Ovary (tissue), 9 donors: ENCODE results near the gene SPINT2. TPM values are rescaled to one million over a fixed set of nuclear protein-coding genes. Genes with fewer than 3 reads are reported as not detected.

Experiments used
- DNase-seq, 5 donors: peaks; one replicate each; pipeline ENCODE4 v3.0.0-alpha.2; 2019 to 2020
- H3K27ac ChIP-seq, 2 donors: fragments of 200-600 bp; one replicate each; pipeline versions ENCODE4 v1.5.1 to v1.8.0; 2019 to 2022
- H3K27me3 ChIP-seq: fragments of 200-600 bp; one replicate; pipeline ENCODE4 v1.8.0; 2022
- H3K36me3 ChIP-seq: fragments of 200-600 bp; sonication (generic); one replicate; pipeline ENCODE4 v1.5.1; 2019
- H3K4me1 ChIP-seq: one replicate; pipeline ENCODE4 v1.8.1; 2013; ENCODE audit warnings: mild to moderate bottlenecking, moderate library complexity; ENCODE audit not compliant: insufficient read depth
- H3K4me3 ChIP-seq: fragments of 200-600 bp; sonication (generic); one replicate; pipeline ENCODE4 v1.5.1; 2017
- H3K9me3 ChIP-seq, 2 donors: fragments of 200-600 bp in 1 of 2; sonication (generic) in 1 of 2; one replicate each; pipeline versions ENCODE4 v1.5.1 to v1.8.1; 2013 to 2019; ENCODE audit warnings: mild to moderate bottlenecking in 1 of 2, moderate library complexity in 1 of 2
- CTCF ChIP-seq, 3 donors: fragments of 450-650 bp in 2 of 3; fragments of 200-600 bp in 1 of 3; IDR thresholded peaks; one replicate each; pipeline versions ENCODE4 v1.5.1 to v1.8.0; 2016 to 2022; ENCODE audit warnings: antibody characterized with exemption in 3 of 3, mild to moderate bottlenecking in 1 of 3
- EP300 ChIP-seq: sonication (generic); formaldehyde crosslinking; IDR thresholded peaks from one replicate; pipeline ENCODE4 v1.6.1; 2017; ENCODE audit warnings: antibody characterized with exemption
- POLR2A ChIP-seq: fragments of 450-650 bp; IDR thresholded peaks from one replicate; pipeline ENCODE4 v1.6.1; 2017; ENCODE audit warnings: antibody characterized with exemption, mild to moderate bottlenecking, moderate library complexity
- WGBS, 3 donors: extraction: QIAGEN DNeasy Blood & Tissue Kit in 1 of 3; methylation state at CpG; one replicate each; pipeline versions ENCODE4 v1.1.5 to v1.1.7; 2013 to 2017; 5-methylcytosine and 5-hydroxymethylcytosine counted together
- intact Hi-C, 4 donors: fragments of 100-400 bp; cut with DNase I; formaldehyde crosslinking; loops; one replicate each; pipeline versions ENCODE4 v1.11.0 to v1.15.1; 2022 to 2023
- polyA plus RNA-seq, 2 donors: library from polyadenylated mRNA; stranded (reverse); fragments of 200-250 nt in 1 of 2; fragments of 350-450 nt in 1 of 2; fragmentation: Illumina TruSeq in 1 of 2; extraction: RNeasy Lipid Tissue Mini Kit (QIAGEN cat#74804) in 1 of 2; gene quantifications; one replicate each; pipeline ENCODE4 v1.2.3, GENCODE V29; 2013 to 2014
- total RNA-seq, 7 donors: library from RNA; depleted of rRNA in 2 of 7; stranded (reverse); fragments of >200 nt in 2 of 7; fragmentation: NEBNext Ultra II Directional in 3 of 7; extraction: Animal tissue kit (Norgen Biotek cat#: 25700) in 3 of 7; gene quantifications; one replicate each; pipeline versions ENCODE4 v1.1.0 to v1.2.4, GENCODE V29; 2016 to 2023
- donor health status: DM: no; HTN: no; CAD: no; lungs with moderate emphysema.
- donor health status: DM: no; HTN: no; CAD: no.
- donor health status: Bipolar disorder and iron deficiency.
- donor health status: DM: yes; HTN: yes; CAD: no.
- donor health status: DM: no; HTN: no; CAD: no.
- donor health status: DM: yes; HTN: yes; CAD: no.

SPINT2 gene
- total and polyA plus RNA-seq, 9 donors: 71.5 to 556 (median 117) TPM

- Histone ChIP-seq H3K27ac (no peak overlapping the region), H3K4me1 (no peaks in the 10 kb centered on the region), H3K9me3 (no peaks in the 10 kb centered on the region), H3K36me3 (no peaks in the 10 kb centered on the region), H3K4me3 (no peak overlapping the region), H3K27me3 (no peaks in the 10 kb centered on the region)
- WGBS, 3 donors: 84 to 89% (median 87%) methylated on average over 12 of the region's 12 CpGs
- intact Hi-C loops: no loop called here
- DNase-seq: no peak
- TF ChIP-seq EP300 (no peak), POLR2A (no peak), CTCF (IDR thresholded peaks at IDR 0.05) (no peak)
Measured at GRCh38 chr19:38308006-38308766, 43.8 kb downstream of the SPINT2 start.

- DNase-seq: no peak
- no peaks in the 10 kb centered on the region for H3K27me3 ChIP-seq
- no peak for TF ChIP-seq EP300
- TF ChIP-seq CTCF (IDR thresholded peaks at IDR 0.05): no peak
- no peak for TF ChIP-seq POLR2A
- intact Hi-C loops: no loop called here
- H3K36me3 ChIP-seq: no peaks in the 10 kb centered on the region
- no peaks in the 10 kb centered on the region for H3K4me1 ChIP-seq
- no peaks in the 10 kb centered on the region for H3K9me3 ChIP-seq
- no peak overlapping the region for H3K27ac ChIP-seq
- WGBS, 3 donors: 83 to 85% (median 83%) methylated on average over 23 to 24 of the region's 24 CpGs
- no peak overlapping the region for H3K4me3 ChIP-seq
Measured at GRCh38 chr19:38308926-38309614, 44.7 kb downstream of the SPINT2 start.

GRCh38 chr19:38309615-38310278 is 45.4 kb downstream of the SPINT2 start:
- no peak for DNase-seq
- WGBS, 3 donors: 92 to 100% (median 96%) methylated on average over 3 of the region's 3 CpGs
- Histone ChIP-seq H3K4me3 (no peak overlapping the region), H3K27ac (no peak overlapping the region), H3K27me3 (no peaks in the 10 kb centered on the region), H3K9me3 (no peaks in the 10 kb centered on the region), H3K4me1 (no peaks in the 10 kb centered on the region), H3K36me3 (no peaks in the 10 kb centered on the region)
- TF ChIP-seq POLR2A: no peak
- TF ChIP-seq CTCF (IDR thresholded peaks at IDR 0.05): no peak
- TF ChIP-seq EP300: no peak
- intact Hi-C loops: no loop called here

- DNase-seq: no peak
- Histone ChIP-seq H3K27ac (no peak overlapping the region), H3K4me1 (no peaks in the 10 kb centered on the region), H3K9me3 (no peaks in the 10 kb centered on the region), H3K4me3 (no peak overlapping the region), H3K36me3 (no peaks in the 10 kb centered on the region), H3K27me3 (no peaks in the 10 kb centered on the region)
- TF ChIP-seq EP300: no peak
- TF ChIP-seq POLR2A: no peak
- TF ChIP-seq CTCF (IDR thresholded peaks at IDR 0.05): no peak
- intact Hi-C loops: no loop called here
- 68 to 93% (median 84%) methylated on average over 2 of the region's 2 CpGs for WGBS, 3 donors
Measured at GRCh38 chr19:38310279-38310670, 45.9 kb downstream of the SPINT2 start.
